Activated gamma-delta T cell treated with Interleukin-2 at 50 U/mL for 16 hours (primary cell): ENCODE measurements around the gene PBX4.

ENCODE experiments used
- DNase-seq: peaks from one replicate; pipeline ENCODE4 v3.0.0-alpha.2; 2020

Gene PBX4

GRCh38 chr19:19587771-19588170 is 30.7 kb downstream of the PBX4 start:
- DNase-seq, result no peak

DNA sequence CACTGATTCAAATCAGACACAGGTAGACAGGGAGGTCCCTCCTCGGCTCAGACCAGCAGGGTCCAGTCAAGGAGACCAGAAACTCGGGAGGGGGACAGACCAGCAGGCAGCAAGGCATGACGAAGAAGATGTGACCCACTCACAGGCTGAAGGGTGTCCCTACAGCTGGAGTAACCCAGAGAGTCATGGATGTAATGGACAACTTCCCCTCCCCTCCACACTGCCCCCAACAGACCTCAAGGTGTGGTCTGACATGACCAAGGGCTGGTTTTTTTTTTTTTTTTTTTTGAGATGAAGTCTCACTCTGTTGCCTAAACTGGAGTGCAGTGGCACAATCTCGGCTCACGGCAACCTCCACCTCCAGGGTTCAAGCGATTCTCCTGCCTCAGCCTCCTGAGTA is 34.1 kb downstream of the PBX4 start:
- no peak for DNase-seq

GRCh38 chr19:19582471-19582870 is 36.0 kb downstream of the PBX4 start:
- DNase-seq, result no peak

DNA sequence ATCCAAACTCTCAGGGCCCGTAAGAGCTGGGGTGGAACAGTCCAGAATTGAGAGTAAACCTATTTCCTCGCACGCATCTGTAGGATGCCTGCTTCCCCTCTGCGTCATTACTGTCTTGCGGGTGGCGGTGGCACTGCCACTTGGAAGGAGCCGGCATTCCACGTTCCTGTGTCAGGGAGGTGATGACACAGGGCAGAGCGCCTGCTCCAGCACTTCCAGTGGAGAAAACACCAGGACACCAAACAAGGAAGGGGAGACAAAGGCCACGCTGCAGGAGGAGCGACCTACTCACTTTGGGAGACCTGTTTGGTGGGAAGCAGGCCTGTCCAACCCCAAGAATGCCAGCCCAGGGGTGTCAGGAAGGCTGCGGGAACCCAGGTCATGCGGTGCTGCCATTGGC is 37.1 kb downstream of the PBX4 start:
- DNase-seq, result no peak

GRCh38 chr19:19580418-19580817 is 38.1 kb downstream of the PBX4 start:
- DNase-seq, result no peak

- DNase-seq, result no peak
Measured at GRCh38 chr19:19579533-19580361, 38.7 kb downstream of the PBX4 start.

DNA sequence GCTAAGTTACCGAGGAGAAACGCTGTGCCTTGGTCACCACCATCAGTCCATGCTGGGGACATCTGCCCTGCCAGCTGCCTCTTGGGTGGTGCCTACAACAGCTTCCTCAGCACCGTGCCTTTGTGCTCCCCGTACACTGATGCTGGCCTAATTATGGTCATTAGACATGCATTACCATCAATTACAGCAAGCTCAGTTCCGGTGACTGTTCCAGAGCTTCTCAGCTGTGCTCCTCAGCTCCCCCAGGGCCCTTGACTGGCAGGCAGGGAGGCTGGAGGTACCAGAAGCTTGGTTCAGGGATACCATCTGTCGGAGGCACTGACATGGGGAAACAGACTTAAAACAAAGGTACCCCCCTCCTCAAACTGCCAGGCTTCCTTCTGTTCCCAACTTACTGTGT is 40.2 kb downstream of the PBX4 start:
- no peak for DNase-seq

DNA sequence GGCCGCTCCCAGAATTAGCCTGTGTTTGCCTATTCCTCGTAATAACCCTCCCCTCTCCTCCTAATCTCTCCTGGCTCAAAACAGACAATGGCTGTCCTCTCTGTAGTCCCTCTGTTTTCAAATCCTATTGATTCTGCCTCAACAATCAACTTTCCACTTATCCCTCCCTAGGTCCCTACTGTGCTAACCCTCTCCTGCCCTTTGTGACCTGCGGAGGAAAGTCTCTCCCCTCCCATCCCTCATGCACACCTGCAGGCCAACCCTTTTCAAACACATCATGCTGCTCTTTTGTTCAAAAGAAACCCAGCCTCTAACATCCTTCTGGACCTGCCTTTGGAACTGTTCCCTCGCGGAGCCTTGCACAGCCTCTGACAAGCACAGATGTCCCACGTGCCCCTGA is 43.1 kb downstream of the PBX4 start:
- no peak for DNase-seq

DNA sequence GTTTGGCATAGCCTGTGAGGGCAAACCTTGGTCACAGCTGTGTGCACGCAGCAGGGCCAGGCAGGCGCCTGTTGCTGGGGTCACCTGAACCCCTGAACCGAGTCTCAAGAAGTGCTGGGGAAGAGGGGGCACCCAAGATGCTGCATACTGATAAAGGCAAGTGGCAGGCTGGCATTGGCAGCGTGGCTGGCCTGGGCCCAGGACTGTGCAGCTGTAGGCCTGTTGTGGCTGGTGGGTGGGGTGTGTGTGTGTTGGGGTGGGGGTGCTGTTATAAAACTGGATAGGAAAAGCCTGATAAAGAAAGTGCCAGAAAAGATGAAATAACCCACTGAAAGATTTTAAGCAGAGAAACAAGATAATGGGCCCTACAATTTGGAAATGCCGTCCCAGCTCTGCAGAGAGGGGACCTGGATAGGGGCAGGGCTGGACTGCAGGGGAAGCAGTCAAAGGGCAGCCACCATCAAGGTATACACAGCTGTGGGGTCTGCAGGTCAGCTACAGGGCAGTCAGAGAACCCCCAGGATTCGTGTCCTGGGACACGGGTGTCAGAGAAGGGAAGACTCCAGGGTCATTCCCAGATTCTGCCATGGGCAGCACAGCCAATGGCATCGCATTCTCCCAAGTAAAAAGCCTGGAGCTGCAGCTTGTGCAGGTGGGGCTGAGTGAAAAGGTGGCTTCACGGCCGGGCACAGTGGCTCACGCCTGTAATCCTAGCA is 47.3 kb downstream of the PBX4 start:
- DNase-seq, result no peak

- DNase-seq, result no peak
Measured at GRCh38 chr19:19570571-19570970, 47.9 kb downstream of the PBX4 start.

GRCh38 chr19:19568802-19569756 is 49.4 kb downstream of the PBX4 start:
- no peak for DNase-seq

DNA sequence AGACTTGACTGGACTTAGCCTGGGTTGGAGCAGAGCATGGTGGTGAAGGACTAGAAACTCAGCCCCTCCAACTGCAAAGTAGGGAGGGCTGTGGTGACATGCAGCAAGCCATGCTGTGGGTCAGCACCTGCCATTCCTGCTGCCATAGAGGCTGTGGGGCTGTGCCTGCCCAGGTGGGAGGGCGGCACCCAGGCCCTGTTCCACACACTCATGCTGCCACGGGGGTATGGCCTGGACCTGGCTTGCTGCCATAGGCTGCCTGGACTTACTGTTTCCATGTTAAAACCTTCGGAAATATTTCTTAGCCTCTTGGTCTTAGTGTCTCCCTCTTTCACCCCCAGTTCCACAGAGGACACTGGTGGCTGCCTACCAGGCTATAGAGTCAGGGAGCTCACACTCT is 51.1 kb downstream of the PBX4 start:
- DNase-seq, result no peak

- no peak for DNase-seq
Measured at GRCh38 chr19:19566306-19566705, 52.2 kb downstream of the PBX4 start.

DNA sequence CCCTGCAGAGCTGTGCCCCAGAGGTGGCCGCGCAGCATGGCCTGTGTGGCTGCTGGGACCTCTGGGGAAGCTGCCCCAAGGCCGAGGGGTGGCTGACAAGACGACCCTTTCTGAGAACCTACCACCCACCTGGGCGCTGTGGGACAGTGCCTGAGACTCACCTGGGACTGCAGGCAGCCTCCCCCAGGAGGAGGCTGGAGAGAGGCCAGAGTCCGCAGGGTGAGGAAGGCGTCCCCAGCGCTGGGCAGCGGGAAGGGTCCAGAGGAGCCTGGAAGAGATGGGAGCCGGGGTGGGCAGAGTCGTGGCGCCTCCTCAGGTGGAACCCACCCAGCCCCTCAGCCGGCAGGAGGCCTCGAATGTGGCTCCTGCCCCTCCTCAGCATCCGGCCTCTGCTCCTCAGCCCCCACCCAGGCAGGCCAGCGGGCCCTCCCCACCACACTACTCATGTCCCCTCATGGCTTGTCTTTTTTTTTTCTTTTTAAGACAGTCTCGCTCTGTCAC is 55.1 kb downstream of the PBX4 start:
- DNase-seq, result no peak

- peak; percentile 27 for DNase-seq
Measured at GRCh38 chr19:19562665-19563347, 55.7 kb downstream of the PBX4 start.

- no peak for DNase-seq
Measured at GRCh38 chr19:19561946-19562664, 56.4 kb downstream of the PBX4 start.

GRCh38 chr19:19559931-19560330 is 58.6 kb downstream of the PBX4 start:
- no peak for DNase-seq

DNA sequence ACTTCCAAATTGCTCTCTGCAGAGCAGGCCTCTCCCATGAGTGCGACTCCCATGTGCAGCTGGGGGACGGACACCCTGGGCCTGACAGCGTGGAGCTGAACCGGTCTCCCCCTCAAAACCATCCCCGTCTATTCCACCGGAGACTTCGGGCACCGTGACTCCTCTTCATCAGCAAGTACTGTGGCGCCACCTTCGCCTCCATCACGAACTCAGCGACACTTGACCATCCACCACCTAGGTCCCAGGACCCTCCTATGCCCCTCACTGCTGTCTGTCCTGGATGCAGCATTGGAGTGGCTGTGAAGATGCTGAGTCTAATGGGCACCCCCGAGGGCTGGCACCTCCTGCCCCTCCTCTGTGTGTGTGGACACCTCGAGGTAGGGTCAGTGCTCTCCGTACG is 59.9 kb downstream of the PBX4 start:
- DNase-seq, result no peak

GRCh38 chr19:19558055-19558454 is 60.4 kb downstream of the PBX4 start:
- DNase-seq, result no peak

GRCh38 chr19:19554074-19555023 is 64.1 kb downstream of the PBX4 start:
- peak; percentile 58 for DNase-seq

GRCh38 chr19:19553670-19554069 is 64.8 kb downstream of the PBX4 start:
- no peak for DNase-seq
